ENCODE measurements around the gene TRABD. TPM values are rescaled to one million over a fixed set of nuclear protein-coding genes. Genes with fewer than 3 reads are reported as not detected.
"Not testable (repeated sequence)": the region's sequence is repeated elsewhere in the genome, so short reads cannot be mapped to it uniquely, and the experiment has no call there.

The TRABD gene
- polyA plus RNA-seq, 3 donors = 17.1 to 20.7 (median 17.8) TPM

GRCh38 chr22:50151571-50152537 lies 33.9 kb upstream of the TRABD start:
- DNase-seq (ENCODE audit: low read depth in 3 of 3, low spot score in 2 of 3) = no peak

GRCh38 chr22:50153056-50153755 lies 32.5 kb upstream of the TRABD start:
- no peak for DNase-seq (ENCODE audit: low read depth in 3 of 3, low spot score in 2 of 3)

- DNase-seq (ENCODE audit: low read depth in 3 of 3, low spot score in 2 of 3) = no peak
These were observed 32.0 kb upstream of the TRABD start for GRCh38 chr22:50153756-50154140.

- DNase-seq (ENCODE audit: low read depth in 3 of 3, low spot score in 2 of 3) = no peak
These were observed 27.9 kb upstream of the TRABD start for GRCh38 chr22:50157709-50158375.

GRCh38 chr22:50160947-50161346 lies 24.8 kb upstream of the TRABD start:
- DNase-seq (ENCODE audit: low read depth in 3 of 3, low spot score in 2 of 3) = no peak

GRCh38 chr22:50161508-50162390 lies 24.0 kb upstream of the TRABD start:
- no peak for DNase-seq (ENCODE audit: low read depth in 3 of 3, low spot score in 2 of 3)

- no peak for DNase-seq (ENCODE audit: low read depth in 3 of 3, low spot score in 2 of 3)
These were observed 23.2 kb upstream of the TRABD start for GRCh38 chr22:50162391-50162956.

GRCh38 chr22:50165436-50166123 lies 20.1 kb upstream of the TRABD start:
- DNase-seq (ENCODE audit: low read depth in 3 of 3, low spot score in 2 of 3) = no peak

GRCh38 chr22:50167689-50168489 lies 17.8 kb upstream of the TRABD start:
- no peak for DNase-seq (ENCODE audit: low read depth in 3 of 3, low spot score in 2 of 3)

- DNase-seq (ENCODE audit: low read depth in 3 of 3, low spot score in 2 of 3) = not testable (repeated sequence)
These were observed 17.1 kb upstream of the TRABD start for GRCh38 chr22:50168490-50169180.

- no peak for DNase-seq (ENCODE audit: low read depth in 3 of 3, low spot score in 2 of 3)
These were observed 16.4 kb upstream of the TRABD start for GRCh38 chr22:50169181-50169759.

GRCh38 chr22:50169774-50170341 lies 15.9 kb upstream of the TRABD start:
- DNase-seq (ENCODE audit: low read depth in 3 of 3, low spot score in 2 of 3) = no peak

GRCh38 chr22:50170453-50171318 lies 15.0 kb upstream of the TRABD start, which contains the start of gene PANX2:
TSS of gene PANX2 (plus strand) at chr22:50170731. CDS start at chr22:50170731, 0 bp downstream.
- no peak for DNase-seq (ENCODE audit: low read depth in 3 of 3, low spot score in 2 of 3)

- DNase-seq (ENCODE audit: low read depth in 3 of 3, low spot score in 2 of 3) = no peak
These were observed 14.3 kb upstream of the TRABD start for GRCh38 chr22:50171319-50171964.

GRCh38 chr22:50171965-50172421 lies 13.7 kb upstream of the TRABD start:
- no peak for DNase-seq (ENCODE audit: low read depth in 3 of 3, low spot score in 2 of 3)

All from right renal cortex interstitium (tissue), 3 donors.